LHCN-M2 (cell line): Measurements from ENCODE around the gene KBTBD12. TPM values are rescaled to one million over a fixed set of nuclear protein-coding genes. Genes with fewer than 3 reads are reported as not detected.

Experiments used
- DNase-seq: peaks from one replicate; pipeline ENCODE4 v3.0.0-alpha.2; 2012; ENCODE audit warnings: low read depth
- total RNA-seq: library from RNA; depleted of rRNA; stranded (reverse); fragments of >200 nt; gene quantifications from 2 replicates; pipeline ENCODE4 v1.2.3, GENCODE V29; 2014

KBTBD12 gene
- total RNA-seq, 1 experiment from 2014 or later = not detected

- DNase-seq = no peak
Observed at GRCh38 chr3:127985655-127986225, 70.7 kb downstream of the KBTBD12 start.

- DNase-seq = no peak
Observed at GRCh38 chr3:127986803-127987202, 71.8 kb downstream of the KBTBD12 start.

GRCh38 chr3:127987309-127987995 is 72.4 kb downstream of the KBTBD12 start:
- DNase-seq = no peak

- DNase-seq = no peak
Observed at GRCh38 chr3:127988770-127989557, 73.9 kb downstream of the KBTBD12 start.

GRCh38 chr3:127990051-127990450 is 75.0 kb downstream of the KBTBD12 start:
- DNase-seq = no peak

- DNase-seq = no peak
Observed at GRCh38 chr3:127990461-127990860, 75.4 kb downstream of the KBTBD12 start.

- no peak for DNase-seq
Observed at GRCh38 chr3:127991251-127991650, 76.2 kb downstream of the KBTBD12 start.

- DNase-seq = no peak
Observed at GRCh38 chr3:127991681-127992080, 76.6 kb downstream of the KBTBD12 start.

GRCh38 chr3:127992127-127992526 is 77.1 kb downstream of the KBTBD12 start:
- no peak for DNase-seq

- DNase-seq = no peak
Observed at GRCh38 chr3:127994011-127994410, 79.0 kb downstream of the KBTBD12 start.

GRCh38 chr3:127997016-127997415 is 82.0 kb downstream of the KBTBD12 start:
- no peak for DNase-seq

- no peak for DNase-seq
Observed at GRCh38 chr3:127997961-127998360, 82.9 kb downstream of the KBTBD12 start.

- no peak for DNase-seq
Observed at GRCh38 chr3:127998596-127998995, 83.6 kb downstream of the KBTBD12 start.

- DNase-seq = no peak
Observed at GRCh38 chr3:127999509-128000106, 84.6 kb downstream of the KBTBD12 start.

GRCh38 chr3:128001576-128001975 is 86.5 kb downstream of the KBTBD12 start:
- DNase-seq = no peak

GRCh38 chr3:128004661-128005060 is 89.6 kb downstream of the KBTBD12 start:
- DNase-seq = no peak

GRCh38 chr3:128006061-128007032 is 91.3 kb downstream of the KBTBD12 start:
- no peak for DNase-seq

GRCh38 chr3:128007033-128007424 is 92.0 kb downstream of the KBTBD12 start:
- no peak for DNase-seq

GRCh38 chr3:128009952-128010846 is 95.2 kb downstream of the KBTBD12 start:
- DNase-seq = peak; percentile 27

GRCh38 chr3:128011140-128011539 is 96.1 kb downstream of the KBTBD12 start:
- DNase-seq = no peak
